ENCODE results near the gene HTRA2.

Gene HTRA2

DNA sequence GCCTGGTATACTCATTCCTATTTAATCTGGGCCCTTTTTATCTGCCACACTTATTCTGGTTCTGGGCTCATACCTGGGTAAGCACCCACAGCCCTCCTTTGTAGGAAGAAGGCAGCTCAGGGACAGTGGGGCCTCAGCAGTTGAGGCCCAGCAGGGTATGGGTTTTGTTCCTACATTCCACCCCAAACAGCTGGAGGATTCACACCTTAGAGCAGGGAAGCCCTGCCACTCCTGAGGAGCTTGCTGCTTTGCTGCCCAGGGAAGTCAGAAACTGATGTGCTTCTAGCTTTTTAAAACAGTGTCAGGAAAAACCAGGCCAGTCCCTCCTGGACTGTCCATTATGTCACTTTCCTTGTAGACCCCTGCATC lies 29.2 kb upstream of the HTRA2 start:
- DNase-seq = no peak

DNA sequence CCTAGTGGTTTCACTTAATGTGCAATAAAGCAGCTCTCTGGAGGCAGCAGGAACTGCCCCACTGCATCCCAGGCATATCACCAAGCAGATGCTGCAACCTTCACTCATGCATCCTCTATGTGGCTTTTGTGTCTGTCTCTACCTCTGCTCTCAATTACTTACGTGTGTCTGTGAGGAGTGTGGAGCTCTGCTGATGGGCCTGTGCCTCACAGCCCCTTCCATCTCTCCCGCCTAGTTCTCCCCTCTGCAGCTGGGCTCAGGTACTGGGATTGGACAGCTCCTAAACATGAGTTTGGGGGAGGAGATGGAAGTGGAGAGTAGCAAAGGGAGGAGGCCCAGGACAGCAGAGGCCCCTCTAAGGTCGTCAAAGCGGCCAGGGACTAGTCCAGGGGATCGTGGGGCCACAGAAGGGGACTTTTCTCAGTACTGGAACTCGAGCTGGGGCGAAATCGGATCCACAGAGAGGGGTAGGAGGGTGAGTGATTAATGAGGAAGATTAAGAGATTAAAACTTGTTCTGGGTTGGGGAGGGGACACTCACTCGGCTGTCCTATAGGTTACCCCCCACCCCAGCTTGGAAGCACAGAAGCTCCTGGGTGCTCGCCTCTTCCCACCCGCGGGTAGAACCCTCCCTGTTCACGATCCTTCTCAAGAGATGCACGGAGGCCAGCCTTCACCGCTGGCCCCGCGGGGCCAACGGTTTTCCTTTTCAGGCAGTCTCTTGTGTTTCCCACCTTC lies 28.2 kb upstream of the HTRA2 start:
- DNase-seq = no peak

GRCh38 chr2:74502147-74502719 lies 27.5 kb upstream of the HTRA2 start:
- no peak for DNase-seq

- peak; percentile 84 for DNase-seq
These were observed 26.8 kb upstream of the HTRA2 start for GRCh38 chr2:74502720-74503505.

DNA sequence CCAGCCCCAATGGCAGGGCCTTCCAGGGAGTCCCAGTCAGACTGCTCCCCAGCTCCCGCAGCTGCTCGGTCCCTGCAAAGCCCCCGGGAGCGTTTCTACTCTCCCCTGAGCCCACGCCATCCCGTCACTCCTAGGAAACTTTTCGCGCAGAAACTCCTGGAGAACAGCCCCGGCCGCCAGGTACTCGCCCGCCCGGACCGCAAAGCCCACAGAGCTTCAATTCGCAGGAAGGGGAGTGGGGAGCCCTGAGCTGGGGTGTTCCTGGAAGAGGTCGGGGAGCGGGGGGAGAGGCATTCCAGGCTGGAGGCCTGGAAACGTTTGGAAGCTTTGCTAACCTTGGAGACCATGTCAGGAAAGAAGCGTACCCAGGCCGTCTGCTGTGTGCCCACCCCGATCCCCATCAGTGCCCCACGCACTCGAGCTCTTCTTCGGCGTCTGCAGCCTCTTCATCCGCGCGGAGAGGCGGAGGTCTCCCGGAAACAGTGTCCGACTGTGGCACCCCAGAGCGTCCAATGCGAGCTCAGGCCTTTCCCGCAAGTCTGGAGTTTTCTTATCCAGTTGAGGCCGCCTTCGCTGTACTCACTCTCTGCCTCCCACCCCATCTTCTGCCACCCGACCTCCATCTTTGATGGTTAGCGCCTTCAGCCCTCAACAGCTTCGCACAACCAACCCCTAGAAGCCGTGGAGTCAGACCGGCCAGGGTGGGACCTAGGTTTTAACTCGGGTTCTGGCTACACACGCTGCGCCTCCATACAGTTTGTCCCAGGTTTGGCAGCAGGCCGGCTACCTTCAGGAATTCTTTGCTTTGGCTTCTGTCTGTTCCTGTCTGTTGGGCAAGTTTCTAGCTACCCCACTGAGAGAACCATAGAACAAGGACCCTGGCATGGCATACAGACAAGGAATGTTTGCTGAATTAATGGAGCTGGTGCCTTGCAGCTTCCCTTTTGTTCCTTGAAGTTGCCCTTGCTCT lies 25.9 kb upstream of the HTRA2 start:
- no peak for DNase-seq

- no peak for DNase-seq
These were observed 25.1 kb upstream of the HTRA2 start for GRCh38 chr2:74504591-74504990.

GRCh38 chr2:74505448-74506246 lies 24.1 kb upstream of the HTRA2 start:
- no peak for DNase-seq

DNA sequence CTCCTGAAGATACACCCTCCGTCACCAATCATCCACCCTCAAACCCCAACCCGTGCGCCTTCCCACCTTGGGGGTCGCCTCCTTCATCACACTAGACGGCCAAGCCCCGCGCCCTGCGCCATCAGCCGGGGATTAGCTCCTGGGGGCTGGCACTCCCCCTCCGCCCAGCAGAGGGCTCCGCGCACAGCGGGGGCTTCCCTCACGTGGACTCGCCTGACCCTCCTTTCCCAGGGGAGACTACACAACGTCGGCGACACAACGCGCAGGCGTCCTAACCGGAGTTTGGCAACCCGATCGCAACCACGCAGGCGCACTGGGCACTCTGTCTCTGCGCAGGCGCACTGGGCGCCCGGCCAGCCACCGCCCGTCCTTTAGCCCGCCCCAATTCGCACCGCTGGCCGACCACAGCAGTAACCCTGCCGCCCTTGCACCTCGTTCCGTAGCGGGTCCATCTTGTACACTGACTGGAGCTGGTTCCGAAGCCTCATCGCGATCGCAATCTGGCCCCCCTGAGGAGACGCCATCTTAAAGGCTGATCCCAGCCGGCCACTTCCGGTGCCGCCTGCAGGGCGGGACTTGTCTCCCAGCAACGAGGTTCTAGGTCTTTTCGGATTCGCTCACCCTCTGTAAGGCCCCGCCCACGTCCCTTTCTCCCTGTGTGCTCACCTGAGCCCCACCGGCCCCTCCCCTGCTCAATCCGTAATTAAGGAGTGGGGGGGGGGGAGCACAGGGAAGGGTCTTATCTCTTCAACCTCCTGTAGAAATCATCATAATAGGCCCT lies 22.4 kb upstream of the HTRA2 start, which contains the start of gene PCGF1:
Gene PCGF1 (minus strand): TSS at position 551 of the 781 bp plus-strand sequence. CDS start 27 bp downstream, at position 524.
- peak; percentile 97 for DNase-seq

- peak; percentile 81 for DNase-seq
These were observed 21.7 kb upstream of the HTRA2 start for GRCh38 chr2:74507926-74508520.

DNA sequence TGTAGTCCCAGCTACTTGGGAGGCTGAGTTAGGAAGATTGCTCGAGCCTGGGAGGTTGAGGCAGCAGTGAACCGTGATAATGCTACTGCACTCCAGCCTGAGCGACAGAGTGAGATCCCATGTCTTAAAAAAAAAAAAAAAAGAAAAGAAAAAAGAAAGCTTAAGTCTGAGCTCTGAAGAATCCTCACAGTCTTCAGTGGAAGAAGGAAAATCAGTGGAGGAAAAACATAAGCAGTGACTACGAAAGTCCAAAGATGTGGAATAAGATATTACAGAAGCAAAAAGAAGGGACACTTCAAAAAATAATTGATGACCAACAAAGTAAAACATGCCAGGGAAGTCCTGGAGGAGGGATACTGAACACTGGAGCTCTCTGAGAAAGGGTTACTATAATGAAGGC lies 19.5 kb upstream of the HTRA2 start:
- no peak for DNase-seq

GRCh38 chr2:74511104-74511989 lies 18.4 kb upstream of the HTRA2 start:
- DNase-seq = peak; percentile 49

DNA sequence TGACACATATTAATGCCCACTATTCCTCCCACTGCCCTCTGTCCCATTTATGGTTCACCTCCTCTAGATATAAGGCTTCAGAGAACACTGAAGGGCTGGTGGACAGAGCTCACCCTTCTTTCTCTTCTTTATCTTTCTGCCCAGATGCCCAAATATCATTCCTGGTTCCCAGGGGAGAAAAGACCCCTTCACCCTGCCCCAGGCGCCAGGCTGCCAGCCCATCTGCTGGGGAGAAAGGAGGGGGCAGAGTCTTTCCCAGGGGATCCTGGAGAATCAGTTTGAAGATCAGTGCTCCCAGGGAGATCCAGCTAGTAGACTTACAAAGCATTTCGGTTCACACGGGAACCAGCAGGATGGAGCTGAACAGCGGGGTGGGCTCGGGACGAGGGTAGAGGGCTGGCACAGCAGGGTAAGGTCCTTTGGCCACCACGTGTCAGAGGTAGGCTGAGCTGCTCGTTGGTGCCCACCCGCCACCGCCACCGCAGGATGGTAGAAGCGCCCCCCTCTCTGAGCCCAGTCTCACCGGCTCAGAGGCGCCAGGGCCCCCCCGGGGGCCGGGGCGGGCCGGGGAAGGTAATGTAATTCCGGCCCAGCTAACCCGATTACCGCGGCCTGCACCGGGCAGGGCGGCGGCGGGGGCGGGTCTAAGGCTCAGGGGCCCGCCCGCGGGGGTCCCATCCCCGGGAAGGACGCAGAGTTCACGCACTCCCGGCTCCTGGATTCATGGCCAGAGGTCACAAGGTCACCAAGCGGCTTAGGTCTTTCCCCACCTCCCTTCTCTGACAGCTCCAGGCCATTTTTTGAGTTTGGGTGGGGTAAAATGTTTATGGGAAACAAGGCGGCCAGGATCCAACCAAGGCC lies 16.8 kb upstream of the HTRA2 start:
- no peak for DNase-seq

- no peak for DNase-seq
These were observed 15.9 kb upstream of the HTRA2 start for GRCh38 chr2:74513605-74514367.

DNA sequence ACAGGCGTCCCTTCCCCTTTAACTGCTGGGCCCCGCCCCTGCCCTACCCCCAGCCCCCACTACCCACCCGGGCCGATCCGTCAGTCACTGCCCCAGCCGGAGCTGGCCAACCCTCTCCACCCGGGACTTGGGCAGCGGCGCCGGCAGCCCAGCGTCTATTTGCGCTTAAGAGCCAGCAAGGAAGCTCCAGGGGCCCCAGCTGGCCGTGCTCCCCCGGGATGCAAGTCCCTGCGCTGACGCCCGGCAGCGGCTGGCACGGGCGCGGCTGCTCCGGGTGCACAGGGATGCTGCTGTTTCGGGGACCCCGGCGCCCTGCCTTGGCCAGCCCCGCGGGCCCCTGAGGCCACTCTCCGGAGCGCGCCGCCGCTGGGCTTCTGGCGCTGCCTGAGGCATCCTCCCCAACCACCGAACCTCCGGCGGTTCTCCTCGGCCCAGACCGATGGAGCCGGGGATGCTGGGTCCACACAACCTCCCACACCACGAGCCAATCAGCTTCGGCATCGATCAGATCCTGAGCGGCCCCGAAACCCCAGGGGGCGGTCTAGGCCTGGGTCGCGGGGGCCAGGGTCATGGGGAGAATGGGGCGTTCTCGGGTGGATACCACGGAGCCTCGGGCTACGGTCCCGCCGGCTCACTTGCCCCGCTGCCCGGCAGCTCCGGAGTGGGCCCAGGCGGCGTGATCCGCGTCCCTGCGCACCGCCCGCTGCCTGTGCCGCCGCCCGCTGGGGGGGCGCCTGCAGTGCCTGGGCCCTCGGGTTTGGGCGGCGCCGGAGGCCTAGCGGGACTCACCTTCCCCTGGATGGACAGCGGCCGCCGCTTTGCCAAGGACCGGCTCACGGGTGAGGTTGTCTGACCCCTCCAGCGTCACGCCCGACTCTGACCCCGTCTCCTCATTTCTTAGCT lies 15.1 kb upstream of the HTRA2 start, which contains the start of gene TLX2:
Gene TLX2 (plus strand): TSS at position 83 of the 903 bp plus-strand sequence. CDS start 357 bp downstream, at position 440.
- no peak for DNase-seq

DNA sequence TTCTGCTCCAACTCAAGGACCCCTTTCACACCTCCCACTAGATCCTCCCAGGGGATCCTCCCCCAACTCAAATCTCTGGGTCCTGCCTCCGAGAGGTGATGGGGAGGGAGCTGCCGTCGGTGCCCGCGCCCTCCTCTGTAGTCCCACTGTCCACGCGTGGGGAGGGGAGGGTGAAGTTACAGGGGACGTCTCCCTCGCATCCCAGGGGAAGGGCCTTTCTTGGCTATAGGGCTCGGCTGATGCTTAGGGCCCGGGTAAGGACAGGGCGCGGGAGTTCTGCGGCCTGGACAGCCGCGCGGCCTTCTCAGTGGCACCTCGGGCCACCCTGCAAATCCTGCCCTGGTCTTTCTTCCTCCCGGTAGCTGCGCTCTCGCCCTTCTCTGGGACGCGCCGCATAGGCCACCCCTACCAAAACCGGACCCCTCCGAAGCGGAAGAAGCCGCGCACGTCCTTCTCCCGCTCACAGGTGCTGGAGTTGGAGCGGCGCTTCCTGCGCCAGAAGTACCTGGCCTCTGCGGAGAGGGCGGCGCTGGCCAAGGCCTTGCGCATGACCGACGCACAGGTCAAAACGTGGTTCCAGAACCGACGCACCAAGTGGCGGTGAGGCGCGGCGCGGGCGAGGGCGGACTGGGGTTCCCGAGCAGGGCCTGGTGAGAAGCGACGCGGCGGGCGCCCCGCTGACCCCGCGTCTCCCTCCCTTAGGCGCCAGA lies 14.3 kb upstream of the HTRA2 start:
- DNase-seq = no peak
